Ureter (tissue), 1 donor: ENCODE data around the gene PJVK. TPM values are rescaled to one million over a fixed set of nuclear protein-coding genes. Genes with fewer than 3 reads are reported as not detected.
"Not testable (repeated sequence)": the region's sequence is repeated elsewhere in the genome, so short reads cannot be mapped to it uniquely, and the experiment has no call there.

Experiments
- DNase-seq: peaks from one replicate; pipeline ENCODE4 v3.0.0-alpha.2; 2020; ENCODE audit warnings: low spot score
- total RNA-seq: library from RNA; stranded (reverse); gene quantifications from one replicate; pipeline ENCODE4 v1.2.4, GENCODE V29; 2023
- donor health status: DM: yes; HTN: yes; CAD: no.

The PJVK gene, protein sequence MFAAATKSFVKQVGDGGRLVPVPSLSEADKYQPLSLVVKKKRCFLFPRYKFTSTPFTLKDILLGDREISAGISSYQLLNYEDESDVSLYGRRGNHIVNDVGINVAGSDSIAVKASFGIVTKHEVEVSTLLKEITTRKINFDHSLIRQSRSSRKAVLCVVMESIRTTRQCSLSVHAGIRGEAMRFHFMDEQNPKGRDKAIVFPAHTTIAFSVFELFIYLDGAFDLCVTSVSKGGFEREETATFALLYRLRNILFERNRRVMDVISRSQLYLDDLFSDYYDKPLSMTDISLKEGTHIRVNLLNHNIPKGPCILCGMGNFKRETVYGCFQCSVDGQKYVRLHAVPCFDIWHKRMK
- 5.8 TPM for total RNA-seq

- DNase-seq, result peak; percentile 99
Measured at GRCh38 chr2:178450774-178451525, at the start of gene PJVK, which contains the start of gene PRKRA. TSS of gene PJVK (plus strand) at chr2:178451378. CDS start at chr2:178453410, 2,032 bp downstream. TSS of gene PRKRA (minus strand) at chr2:178451175. CDS start at chr2:178451030, 145 bp downstream.

DNA sequence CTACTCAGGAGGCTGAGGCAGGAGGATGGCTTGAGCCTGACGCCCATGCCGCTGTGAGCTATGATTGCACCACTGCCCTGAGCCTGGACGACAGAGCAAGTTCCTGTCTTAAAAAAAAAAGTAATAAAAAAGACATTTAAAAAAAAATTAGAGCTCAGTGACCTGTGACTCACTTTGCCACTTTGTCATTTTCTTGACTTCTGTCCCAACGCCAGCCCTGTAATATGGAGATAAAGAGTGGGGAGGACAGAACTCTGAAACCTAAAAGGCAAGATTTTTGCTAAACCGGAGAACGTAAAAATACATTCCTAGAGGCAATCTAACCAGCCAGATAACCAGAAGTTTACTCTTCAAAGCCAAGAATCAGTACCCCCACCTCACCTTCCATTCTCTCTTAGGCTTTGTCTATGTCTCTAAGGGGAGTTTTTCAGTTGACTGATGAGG, 49.2 kb upstream of the PJVK start:
- DNase-seq, result no peak

DNA sequence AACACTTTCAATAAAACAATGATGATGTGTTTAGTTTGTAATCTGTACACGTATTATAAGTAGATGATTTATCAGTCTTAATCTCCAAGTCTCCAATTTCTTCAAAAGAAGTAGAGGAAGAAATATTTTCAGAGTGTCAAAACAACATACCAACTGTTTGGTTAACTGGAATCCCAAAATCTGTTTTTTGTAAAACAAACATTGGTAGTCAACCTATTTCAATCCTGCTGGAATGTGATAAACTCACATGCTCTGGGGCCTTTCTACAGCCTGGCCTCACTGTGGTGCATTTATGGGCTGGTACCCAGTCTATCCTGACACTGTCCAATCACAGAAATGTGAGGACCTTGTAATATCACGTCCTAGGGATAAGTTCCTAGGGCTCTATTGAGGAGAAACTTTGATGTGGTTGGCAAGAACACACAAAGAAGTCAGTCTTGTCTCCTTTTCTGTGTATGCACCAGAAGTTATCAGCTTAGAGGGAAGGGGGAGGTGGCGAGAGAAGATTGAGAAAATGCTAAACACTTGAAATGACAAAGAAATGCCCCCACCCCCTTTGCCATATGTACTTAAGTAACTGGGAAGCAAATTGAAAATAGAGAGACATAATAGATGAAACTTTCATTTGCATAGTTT, 47.4 kb upstream of the PJVK start:
- DNase-seq, result no peak

- no peak for DNase-seq
Measured at GRCh38 chr2:178404368-178404767, 46.8 kb upstream of the PJVK start.

DNA sequence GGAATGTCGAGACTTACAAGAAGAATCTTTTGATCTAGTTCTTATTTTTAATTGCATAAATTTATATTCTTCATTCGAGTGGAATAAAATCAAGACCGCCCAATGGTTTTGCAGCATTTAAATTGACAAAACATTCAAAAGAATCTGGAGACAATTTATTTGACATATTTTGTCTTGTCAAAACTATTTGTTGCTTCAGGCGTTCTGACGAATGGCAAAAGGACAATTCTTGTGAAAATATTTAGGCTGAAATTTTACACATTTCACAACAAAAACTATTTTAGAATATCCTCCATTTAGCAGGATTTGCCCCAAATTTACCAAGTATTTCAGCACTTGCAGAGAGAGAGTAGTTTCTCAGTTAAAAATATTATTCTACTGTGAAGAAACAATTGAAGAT, 41.9 kb upstream of the PJVK start:
- no peak for DNase-seq

- DNase-seq, result no peak
Measured at GRCh38 chr2:178412047-178412446, 39.1 kb upstream of the PJVK start.

DNA sequence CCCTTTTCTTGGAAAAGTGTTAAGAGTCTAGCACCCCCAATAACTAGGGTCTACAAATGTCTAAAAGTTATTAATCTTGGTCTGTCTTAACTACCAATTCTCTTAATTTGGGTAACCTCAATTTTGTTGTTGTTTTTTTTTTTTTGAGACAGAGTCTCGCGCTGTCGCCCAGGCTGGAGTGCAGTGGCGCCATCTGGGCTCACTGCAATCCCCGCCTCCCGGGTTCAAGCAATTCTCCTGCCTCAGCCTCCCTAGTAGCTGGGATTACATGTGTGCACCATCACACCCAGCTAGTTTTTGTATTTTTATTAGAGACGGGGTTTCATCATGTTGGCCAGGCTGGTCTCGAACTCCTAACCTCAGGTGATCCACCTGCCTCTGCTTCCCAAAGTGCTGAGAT, 38.7 kb upstream of the PJVK start:
- not testable (repeated sequence) for DNase-seq

- DNase-seq, result peak; percentile 53
Measured at GRCh38 chr2:178413472-178414265, 37.5 kb upstream of the PJVK start.

GRCh38 chr2:178414266-178415247, 36.6 kb upstream of the PJVK start:
- DNase-seq, result peak; percentile 92

GRCh38 chr2:178415979-178416378, 35.2 kb upstream of the PJVK start:
- no peak for DNase-seq

DNA sequence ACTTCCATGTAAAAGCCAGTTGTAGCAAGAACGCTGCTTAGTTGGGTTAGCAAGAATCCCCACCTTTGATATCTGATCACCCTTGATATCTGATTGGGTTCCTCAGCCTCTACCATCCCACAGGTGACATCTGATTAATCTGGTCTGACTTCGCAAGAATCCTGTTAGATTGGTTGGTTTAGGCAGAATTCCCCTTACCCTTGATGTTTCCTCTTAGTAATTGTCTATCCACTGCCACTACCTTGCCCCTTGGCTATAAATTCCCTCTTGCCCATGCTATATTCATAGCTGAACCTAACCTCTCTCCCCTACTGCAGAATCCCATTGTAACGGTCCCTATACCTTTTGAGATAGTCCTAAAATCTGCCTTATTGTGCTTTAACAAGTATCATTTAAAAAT, 33.3 kb upstream of the PJVK start:
- DNase-seq, result no peak

- no peak for DNase-seq
Measured at GRCh38 chr2:178418426-178418825, 32.8 kb upstream of the PJVK start.

DNA sequence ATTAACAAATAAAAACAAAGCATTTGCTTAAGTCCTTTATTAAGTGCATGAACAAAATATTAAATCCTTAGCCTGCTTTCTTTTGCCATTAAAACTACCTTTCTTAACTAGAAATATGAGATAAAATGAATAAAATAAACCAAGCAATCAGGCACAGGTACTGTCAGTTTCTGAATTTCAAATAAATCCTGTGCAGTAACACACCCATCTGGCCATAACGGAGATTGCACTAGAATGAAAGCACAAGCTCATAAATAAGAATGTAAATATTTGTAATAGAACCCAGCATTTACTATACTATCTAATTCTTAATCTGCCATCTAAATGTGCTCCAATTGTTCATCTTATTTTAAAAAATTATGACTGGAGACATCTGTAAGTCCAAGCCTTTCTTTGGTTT, 32.1 kb upstream of the PJVK start:
- no peak for DNase-seq

DNA sequence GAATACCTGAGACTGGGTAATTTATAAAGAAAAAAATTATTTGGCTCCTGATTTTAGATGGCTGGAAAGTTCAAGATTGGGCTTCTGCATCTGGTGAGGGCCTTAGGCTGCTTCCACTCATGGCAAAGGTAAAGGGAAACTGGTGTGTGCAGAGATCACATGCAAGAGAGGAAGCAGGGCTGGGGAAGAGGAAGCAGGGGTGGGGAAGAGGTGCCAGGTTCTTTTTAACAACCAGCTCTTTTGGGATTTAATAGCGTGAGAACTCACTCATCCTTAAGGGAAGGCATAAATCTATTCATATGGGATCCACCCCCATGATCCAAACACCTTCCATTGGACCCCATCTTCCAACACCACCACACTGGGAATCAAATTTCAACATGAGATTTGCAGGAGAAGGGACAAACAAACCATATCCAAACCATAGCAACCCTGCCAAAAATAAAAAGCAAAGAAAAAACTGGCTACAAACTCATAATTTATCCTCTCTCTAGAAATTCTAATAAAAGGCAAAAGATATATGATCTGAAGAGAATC, 30.6 kb upstream of the PJVK start:
- no peak for DNase-seq

DNA sequence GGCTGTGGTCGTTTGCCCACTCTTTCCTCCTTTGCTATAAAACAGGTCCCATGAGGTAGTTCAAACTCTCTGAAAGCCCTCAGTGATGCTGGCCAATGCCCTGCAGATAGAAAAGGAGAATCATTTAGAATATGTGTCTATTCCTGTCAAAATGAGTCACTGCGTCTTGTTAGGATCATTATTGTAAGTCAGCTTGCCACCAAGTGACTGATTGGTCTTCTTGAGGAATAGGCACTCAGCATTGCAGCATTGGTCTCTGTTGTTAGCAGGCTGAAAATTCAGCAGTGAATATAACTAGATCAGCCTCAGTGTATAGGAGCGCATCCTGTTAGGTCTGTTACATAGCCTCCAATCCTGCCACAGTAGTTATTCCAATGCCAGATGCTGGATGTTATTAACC, 29.1 kb upstream of the PJVK start:
- no peak for DNase-seq

GRCh38 chr2:178423746-178424145, 27.4 kb upstream of the PJVK start:
- DNase-seq, result not testable (repeated sequence)

DNA sequence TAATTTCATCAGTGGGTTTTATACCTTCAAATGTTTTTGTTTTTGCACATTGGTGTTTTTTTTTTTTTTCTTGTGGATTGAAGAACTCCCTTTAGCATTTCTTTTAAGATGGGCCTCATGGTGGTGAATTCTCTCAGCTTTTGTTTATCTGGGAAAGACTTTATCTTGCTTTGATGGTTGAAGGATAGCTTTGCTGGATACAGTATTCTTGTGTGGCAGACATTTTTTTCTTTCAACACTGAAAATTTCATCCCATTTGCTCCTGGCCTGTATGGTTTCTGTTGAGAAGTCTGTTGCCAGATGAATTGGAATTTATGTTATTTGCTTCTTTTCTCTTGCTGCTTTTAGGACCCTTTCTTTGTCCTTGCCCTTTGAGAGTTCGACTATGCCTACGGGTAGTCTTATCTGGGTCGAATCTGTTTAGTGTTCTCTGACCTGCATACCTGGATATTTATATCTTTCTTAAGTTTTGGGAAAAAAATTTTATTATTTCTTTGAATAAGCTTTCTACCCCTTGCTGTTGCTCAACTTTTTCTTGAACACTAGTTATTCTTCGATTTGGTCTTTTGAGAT, 25.8 kb upstream of the PJVK start:
- no peak for DNase-seq

- DNase-seq, result no peak
Measured at GRCh38 chr2:178426388-178426787, 24.8 kb upstream of the PJVK start.

GRCh38 chr2:178427458-178427857, 23.7 kb upstream of the PJVK start:
- no peak for DNase-seq

- no peak for DNase-seq
Measured at GRCh38 chr2:178428396-178428806, 22.8 kb upstream of the PJVK start.
